ENCODE results near the gene SAMD4A.

GRCh38 chr14:54548491-54548890, 18.4 kb upstream of the SAMD4A start:
- TF ChIP-seq EZH2 (IDR thresholded peaks at IDR 0.05; ENCODE audit: low read length, missing control alignments) (no peak), CTCF (conservative IDR thresholded peaks at IDR 0.05 in 1 of 2, IDR thresholded peaks at IDR 0.05 in 1 of 2; ENCODE audit: low read depth in 1 of 2, low read length in 2 of 2) (no peak)

All from fibroblast of lung (primary cell).